Chondrocyte (in vitro differentiated cells): ENCODE measurements around the gene TMEM141. TPM values are rescaled to one million over a fixed set of nuclear protein-coding genes. Genes with fewer than 3 reads are reported as not detected.

Experiments
- DNase-seq: peaks from one replicate; pipeline ENCODE4 v3.0.0; 2021; ENCODE audit warnings: mixed read lengths, low spot score
- H3K27ac Mint-ChIP-seq: one replicate; pipeline ENCODE4 v1.8.0; 2021; ENCODE audit warnings: mild to moderate bottlenecking, moderate library complexity, mixed read lengths; ENCODE audit not compliant: unreplicated experiment
- H3K27me3 Mint-ChIP-seq: 2 replicates; pipeline ENCODE4 v1.8.0; 2021; ENCODE audit warnings: low read depth, mixed read lengths
- H3K36me3 Mint-ChIP-seq: 2 replicates; pipeline ENCODE4 v1.8.0; 2021; ENCODE audit warnings: low read depth, mixed read lengths
- H3K4me1 Mint-ChIP-seq: 2 replicates; pipeline ENCODE4 v1.8.0; 2021; ENCODE audit warnings: low read depth, mild to moderate bottlenecking, mixed read lengths
- H3K4me3 Mint-ChIP-seq: one replicate; pipeline ENCODE4 v1.8.0; 2021; ENCODE audit warnings: mild to moderate bottlenecking, moderate library complexity, mixed read lengths; ENCODE audit not compliant: unreplicated experiment
- H3K9me3 Mint-ChIP-seq: 2 replicates; pipeline ENCODE4 v1.8.0; 2021; ENCODE audit warnings: low read depth, mixed read lengths
- long read RNA-seq: library from polyadenylated mRNA; stranded (forward); transcript quantifications from one replicate; pipeline ENCODE4 v2.0.0, GENCODE V29; 2021
- total RNA-seq: library from RNA; stranded (reverse); gene quantifications from 3 replicates; pipeline ENCODE4 v1.2.1, GENCODE V29; 2021
- TF ChIP-seq, protein P1 (sequence below): fragments of 200-600 bp; sonication (generic); IDR thresholded peaks from 2 replicates; pipeline ENCODE4 v1.5.0; 2021; ENCODE audit warnings: antibody characterized with exemption, mild to moderate bottlenecking, moderate library complexity

The TMEM141 gene
- total RNA-seq: 31.2 to 40.0 TPM (median 32.5 TPM) in 3 replicates
- long read RNA-seq, partial matches to known transcripts: 0 of 8 reads
- long read RNA-seq, other reads (novel, unspliced or antisense): 1 of 8 reads

DNA sequence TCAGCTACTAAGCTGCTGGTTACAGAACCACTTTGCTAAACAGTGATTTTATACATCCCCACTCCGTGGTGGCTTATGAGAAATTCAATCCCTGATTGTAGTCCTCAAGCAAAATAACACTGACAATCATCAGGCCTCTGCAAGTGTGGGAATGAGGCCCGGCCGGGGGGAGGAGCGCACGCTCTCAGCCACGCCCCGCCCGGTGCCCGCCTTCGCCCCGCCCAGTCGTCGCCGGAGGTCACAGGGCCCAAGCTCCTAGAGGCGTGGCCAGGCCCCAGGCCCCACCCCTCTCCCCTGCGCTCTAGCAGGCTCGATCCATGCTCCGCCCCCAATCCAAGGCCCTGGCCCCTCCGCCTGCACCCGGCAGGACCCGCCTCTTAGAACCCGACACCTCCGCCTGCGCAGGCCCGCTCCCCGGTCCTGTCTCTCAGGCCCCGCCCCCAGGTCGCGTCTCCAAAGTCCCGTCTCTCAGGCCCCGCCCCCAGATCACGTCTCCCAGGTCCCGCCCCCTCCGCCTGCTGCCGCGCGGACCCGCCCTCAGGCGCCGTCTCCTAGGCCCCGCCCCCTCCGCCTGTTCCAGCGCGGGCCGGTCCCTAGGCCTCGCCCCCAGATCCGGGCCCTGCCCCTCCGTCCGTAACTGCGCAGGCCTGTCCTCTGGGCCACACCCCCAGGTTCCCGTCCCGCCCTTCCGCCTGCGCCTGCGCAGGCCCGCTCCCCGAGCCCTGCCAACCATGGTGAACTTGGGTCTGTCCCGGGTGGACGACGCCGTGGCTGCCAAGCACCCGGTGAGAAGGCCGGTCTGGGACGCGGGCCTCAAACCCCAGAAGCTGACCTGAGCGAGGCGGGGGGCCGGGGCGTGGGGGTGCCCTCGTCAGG, at the start of gene TMEM141:
Gene TMEM141 (plus strand): TSS at position 705 of the 876 bp plus-strand sequence. CDS start 27 bp downstream, at position 732.
- H3K27me3 Mint-ChIP-seq: no peaks in the 10 kb centered on the region
- peak; percentile 100 for DNase-seq
- H3K4me3 Mint-ChIP-seq: peak within 1 kb of the TSS; percentile 80
- peaks cover 20% of the 10 kb centered on the region for H3K4me1 Mint-ChIP-seq
- peaks cover 4% of the 10 kb centered on the region for H3K36me3 Mint-ChIP-seq
- H3K27ac Mint-ChIP-seq: peak within 1 kb of the TSS; percentile 78
- H3K9me3 Mint-ChIP-seq: no peaks in the 10 kb centered on the region
- TF ChIP-seq, protein P1, sequence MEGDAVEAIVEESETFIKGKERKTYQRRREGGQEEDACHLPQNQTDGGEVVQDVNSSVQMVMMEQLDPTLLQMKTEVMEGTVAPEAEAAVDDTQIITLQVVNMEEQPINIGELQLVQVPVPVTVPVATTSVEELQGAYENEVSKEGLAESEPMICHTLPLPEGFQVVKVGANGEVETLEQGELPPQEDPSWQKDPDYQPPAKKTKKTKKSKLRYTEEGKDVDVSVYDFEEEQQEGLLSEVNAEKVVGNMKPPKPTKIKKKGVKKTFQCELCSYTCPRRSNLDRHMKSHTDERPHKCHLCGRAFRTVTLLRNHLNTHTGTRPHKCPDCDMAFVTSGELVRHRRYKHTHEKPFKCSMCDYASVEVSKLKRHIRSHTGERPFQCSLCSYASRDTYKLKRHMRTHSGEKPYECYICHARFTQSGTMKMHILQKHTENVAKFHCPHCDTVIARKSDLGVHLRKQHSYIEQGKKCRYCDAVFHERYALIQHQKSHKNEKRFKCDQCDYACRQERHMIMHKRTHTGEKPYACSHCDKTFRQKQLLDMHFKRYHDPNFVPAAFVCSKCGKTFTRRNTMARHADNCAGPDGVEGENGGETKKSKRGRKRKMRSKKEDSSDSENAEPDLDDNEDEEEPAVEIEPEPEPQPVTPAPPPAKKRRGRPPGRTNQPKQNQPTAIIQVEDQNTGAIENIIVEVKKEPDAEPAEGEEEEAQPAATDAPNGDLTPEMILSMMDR: no peak

DNA sequence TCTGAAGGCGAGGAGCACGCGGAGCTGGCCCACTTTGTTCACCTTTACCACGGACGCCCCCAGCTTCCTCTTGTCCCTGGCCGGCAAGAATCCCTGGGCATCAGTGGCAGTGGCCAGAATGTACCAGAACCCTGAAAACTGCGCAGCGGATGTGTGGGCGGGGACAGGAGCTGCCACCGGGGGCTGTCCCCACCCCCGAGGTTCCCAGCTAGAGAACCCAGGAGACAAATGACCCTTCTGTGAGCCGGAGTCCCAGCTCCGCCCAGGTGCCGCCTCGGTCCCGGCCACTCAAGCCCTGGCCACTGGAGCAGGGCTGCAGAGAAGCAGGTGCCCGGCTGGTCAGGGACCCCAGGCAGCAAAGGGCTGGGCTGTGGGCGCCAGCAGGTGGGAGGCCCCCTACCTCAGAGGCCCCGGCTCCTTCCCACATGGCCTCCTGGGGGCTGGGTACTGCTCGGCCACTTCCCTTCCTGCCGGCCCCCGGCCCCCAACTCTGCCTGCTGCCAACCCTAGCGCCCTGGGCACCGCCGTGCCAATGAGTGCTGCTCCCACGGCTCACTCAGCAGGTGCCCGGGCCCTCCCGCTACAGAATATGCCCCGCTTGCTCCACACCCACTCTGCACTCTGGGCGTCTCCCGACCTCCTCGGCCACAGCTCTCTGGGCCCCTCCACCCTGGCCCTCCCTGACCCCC, 49.1 kb upstream of the TMEM141 start:
- Mint-ChIP-seq H3K27me3 (peaks cover 8% of the 10 kb centered on the region), H3K4me3 (no peak overlapping the region), H3K36me3 (no peaks in the 10 kb centered on the region), H3K4me1 (no peaks in the 10 kb centered on the region), H3K27ac (no peak overlapping the region), H3K9me3 (no peaks in the 10 kb centered on the region)
- DNase-seq: no peak
- TF ChIP-seq, protein P1: no peak

GRCh38 chr9:136742591-136743391, 48.4 kb upstream of the TMEM141 start, which contains the start of gene LCN10:
TSS of gene LCN10 (minus strand) at chr9:136742940. CDS start at chr9:136742903, 37 bp downstream.
- H3K36me3 Mint-ChIP-seq: no peaks in the 10 kb centered on the region
- H3K4me1 Mint-ChIP-seq: no peaks in the 10 kb centered on the region
- no peak for DNase-seq
- H3K27ac Mint-ChIP-seq: no peak within 1 kb of the TSS
- no peak within 1 kb of the TSS for H3K4me3 Mint-ChIP-seq
- TF ChIP-seq, protein P1: peak; percentile 72
- H3K9me3 Mint-ChIP-seq: no peaks in the 10 kb centered on the region
- H3K27me3 Mint-ChIP-seq: peaks cover 8% of the 10 kb centered on the region

GRCh38 chr9:136743639-136744211, 47.4 kb upstream of the TMEM141 start:
- TF ChIP-seq, protein P1: no peak
- peaks cover 6% of the 10 kb centered on the region for H3K27me3 Mint-ChIP-seq
- H3K4me3 Mint-ChIP-seq: no peak overlapping the region
- no peak overlapping the region for H3K27ac Mint-ChIP-seq
- peak; percentile 77 for DNase-seq
- no peaks in the 10 kb centered on the region for H3K36me3 Mint-ChIP-seq
- H3K9me3 Mint-ChIP-seq: no peaks in the 10 kb centered on the region
- H3K4me1 Mint-ChIP-seq: no peaks in the 10 kb centered on the region
